NCI-H1417 (cell line): ENCODE measurements around the gene SNAP47.

Source experiments
- DNase-seq, 3 experiments: peaks; one replicate each; lab custom pipeline; 2025; lab: John Stamatoyannopoulos, UW

Gene SNAP47

DNA sequence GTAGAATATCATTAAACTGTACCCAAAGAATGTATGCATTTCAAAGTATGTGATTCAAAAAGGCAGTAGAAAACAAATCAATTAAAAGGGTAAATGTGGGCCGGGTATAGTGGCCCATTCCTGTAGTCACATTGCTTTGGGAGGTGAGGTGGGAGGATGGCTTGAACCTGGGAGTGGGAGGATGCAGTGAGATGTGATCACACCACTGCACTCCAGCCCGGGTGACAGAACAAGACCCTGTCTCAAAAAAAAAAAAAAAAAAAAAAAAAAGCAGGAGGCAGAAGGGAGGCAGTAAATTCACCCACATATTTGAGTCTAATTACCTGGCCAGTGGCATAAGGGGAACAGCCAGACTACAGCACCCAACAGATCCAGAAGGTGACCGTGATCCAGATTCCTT lies 62.4 kb downstream of the SNAP47 start:
- no peak for DNase-seq

DNA sequence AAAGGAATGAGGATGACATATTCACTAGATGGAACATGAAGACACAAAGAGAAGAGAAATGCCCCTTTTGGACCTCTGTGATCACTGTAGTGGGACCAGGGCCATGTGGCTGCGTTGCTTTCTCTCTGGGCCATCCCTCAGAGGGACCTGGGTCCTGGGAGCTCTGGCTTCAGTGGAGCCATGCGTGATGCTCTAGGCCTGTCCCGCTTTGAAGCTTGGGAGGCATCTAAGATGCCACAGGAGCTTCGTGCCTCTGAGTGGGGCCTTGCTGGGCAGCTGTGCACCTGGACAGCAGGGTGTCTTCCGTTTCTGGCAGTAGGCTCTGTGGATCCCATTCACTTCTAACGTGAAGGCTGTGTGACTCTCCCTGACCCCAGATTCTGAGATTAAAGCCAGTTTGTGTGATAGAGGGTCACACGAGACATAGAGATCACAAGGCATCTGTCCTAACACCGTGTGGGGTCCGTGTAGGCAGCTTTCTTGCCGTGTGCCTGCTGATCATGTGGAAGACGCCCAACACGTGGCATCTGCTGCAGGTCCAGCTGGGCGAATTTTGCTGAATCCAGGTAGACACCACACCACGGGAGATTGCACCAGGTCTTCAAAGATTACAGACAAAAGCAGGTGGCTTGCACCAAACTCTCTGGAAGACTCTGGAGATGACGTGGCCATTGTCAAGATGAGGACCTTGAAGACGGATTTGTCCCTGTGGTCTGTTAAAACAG lies 63.0 kb downstream of the SNAP47 start:
- no peak for DNase-seq

DNA sequence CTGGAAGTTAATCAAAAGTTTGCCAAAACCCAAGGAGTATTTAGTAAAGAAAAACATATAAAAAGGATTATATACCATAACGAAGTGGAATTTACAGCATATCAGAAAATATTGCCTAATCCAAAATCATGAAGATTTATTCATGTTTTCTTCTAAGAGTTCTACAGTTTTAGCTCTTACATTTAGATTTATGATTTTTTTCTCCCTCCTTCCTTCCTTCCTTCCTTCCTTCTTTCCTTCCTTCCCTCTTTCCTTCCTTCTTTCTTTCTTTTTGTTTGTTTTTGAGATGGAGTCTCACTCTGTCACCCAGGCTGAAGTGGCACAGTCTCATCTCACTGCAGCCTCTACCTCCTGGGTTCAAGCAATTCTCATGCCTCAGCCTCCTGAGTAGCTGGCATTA lies 64.5 kb downstream of the SNAP47 start:
- DNase-seq = no peak

DNA sequence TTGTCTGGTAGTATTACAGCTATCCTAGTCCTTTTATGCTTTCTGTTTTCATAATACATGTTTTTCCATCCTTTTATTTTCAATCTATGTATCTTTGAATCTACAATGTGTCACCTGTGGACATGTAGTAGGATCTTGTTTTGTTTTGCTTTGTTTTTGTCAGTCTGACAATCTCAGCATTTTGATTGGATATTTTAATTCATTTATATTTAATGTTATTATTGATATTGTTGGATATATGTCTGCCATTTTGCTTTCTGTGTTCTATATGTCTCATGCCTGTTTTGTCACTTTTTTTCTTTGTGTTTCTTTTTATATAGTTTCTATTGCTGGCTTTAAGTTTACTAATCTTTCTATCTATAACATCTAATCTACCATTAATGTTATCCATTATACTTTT lies 68.7 kb downstream of the SNAP47 start:
- DNase-seq = no peak

DNA sequence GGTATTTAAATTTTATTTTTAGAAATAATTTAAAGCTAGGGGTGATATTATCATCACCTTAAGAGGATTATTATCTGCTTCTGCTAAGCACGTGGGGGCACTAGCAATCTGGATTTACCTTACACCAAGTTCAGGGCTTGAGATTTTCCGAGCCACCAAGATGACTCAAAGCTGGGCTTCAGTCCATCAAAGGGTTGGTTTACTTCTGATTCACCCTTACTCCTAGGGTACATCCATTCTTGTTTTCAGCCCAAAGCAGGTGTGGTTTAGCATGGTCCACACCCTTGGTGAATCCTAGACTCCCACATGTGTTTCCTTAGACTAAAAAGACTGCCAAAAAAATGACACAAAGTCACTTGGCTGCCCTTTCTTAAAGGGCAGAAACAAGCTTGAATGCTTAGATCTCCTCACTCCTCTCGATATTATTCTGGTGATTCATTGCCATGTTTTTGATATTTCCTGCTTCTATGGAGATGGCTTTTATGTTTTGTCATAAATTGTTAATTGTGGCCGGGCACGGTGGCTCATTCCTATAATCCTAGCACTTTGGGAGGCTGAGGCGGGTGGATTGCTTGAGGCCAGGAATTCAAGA lies 70.5 kb downstream of the SNAP47 start:
- DNase-seq = no peak

DNA sequence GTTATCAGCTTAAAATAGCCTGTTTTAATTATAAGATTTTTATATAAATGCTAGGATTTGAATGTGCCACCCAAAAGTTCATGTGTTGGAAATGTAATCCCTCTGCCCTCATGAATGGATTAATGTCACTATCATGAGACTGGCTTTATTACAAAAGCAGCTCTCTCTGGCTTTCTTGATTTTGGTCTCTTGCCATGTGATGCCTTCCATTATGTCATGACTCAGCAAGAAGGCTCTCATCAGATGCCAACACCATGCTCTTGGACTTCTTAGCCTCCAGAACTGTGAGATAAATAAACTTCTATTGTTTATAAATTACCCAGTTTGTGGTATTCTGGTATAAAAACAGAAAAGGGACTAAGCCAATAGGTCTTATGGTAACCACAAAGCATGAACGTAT lies 73.3 kb downstream of the SNAP47 start:
- no peak for DNase-seq

DNA sequence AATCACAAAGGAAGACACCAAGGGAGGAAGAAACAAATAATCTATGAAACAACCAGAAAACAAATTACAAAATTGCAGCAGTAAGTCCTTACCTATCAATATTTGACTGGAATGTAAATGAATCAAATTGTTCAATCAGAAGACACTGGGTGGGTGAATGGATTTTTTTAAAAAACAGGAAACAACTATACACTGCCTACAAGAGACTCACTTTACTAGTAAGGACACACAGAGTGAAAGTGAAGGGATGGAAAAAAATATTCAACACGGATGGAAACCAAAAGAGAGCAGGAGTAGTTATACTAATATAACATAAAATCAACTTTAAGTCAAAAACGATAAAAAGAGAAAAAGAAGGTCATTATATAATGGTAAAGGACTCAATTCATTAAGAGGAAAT lies 73.8 kb downstream of the SNAP47 start:
- DNase-seq = no peak

DNA sequence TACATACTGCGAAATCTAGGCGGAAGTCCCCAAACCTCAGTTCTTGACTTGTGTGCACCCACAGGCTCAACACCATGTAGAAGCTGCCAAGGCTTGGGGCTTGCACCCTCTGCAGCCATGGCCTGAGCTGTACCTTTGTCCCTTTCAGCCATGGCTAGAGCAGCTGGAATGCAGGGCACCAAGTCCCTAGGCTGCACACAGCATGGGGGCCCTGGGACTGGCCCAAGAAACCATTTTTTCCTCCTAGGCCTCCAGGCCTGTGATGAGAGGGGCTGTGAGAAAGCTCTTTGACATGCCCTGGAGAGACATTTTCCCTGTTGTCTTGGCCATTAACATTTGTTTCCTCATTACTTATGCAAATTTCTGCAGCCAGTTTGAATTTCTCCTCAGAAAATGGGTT lies 78.7 kb downstream of the SNAP47 start:
- no peak for DNase-seq

DNA sequence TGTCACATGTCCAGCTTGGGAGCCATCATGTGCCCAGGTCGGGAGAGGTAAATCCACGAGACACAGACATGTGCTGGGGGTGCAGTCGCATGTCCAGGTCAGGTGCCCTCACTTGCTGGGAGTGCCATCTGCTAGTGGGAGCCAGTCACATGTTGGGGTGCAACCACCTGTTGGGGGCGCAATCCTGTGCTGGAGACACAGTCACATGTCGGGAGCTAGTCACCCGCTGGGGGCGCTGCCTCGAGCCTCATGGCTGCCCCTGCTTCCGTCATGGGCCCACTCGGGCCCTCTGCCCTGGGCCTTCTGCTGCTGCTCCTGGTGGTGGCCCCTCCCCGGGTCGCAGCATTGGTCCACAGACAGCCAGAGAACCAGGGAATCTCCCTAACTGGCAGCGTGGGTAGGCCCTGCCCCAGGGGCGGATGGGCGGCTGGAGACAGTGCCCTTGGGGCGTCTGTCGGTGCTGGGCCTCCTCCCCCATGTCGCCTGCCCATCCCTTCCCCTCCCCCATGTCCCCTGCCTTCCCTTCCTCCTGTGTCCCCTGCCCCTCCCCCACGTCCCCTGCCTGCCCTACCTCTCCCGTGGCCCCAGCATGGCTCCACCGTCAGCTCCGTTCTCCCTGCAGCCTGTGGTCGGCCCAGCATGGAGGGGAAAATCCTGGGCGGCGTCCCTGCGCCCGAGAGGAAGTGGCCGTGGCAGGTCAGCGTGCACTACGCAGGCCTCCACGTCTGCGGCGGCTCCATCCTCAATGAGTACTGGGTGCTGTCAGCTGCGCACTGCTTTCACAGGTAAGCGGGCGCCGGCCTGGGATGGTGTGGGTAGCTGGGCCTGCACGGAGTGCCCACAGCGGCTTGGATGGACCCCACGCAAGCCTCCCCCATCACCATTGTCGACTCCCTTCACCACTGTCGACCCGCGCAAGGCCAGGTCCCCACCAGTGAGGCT lies 80.5 kb downstream of the SNAP47 start, which contains the start of gene PRSS38:
Gene PRSS38, plus strand, starts transcription at position 208 of the 942 bp plus-strand sequence. Its CDS starts 42 bp downstream, at position 250.
- no peak for DNase-seq

DNA sequence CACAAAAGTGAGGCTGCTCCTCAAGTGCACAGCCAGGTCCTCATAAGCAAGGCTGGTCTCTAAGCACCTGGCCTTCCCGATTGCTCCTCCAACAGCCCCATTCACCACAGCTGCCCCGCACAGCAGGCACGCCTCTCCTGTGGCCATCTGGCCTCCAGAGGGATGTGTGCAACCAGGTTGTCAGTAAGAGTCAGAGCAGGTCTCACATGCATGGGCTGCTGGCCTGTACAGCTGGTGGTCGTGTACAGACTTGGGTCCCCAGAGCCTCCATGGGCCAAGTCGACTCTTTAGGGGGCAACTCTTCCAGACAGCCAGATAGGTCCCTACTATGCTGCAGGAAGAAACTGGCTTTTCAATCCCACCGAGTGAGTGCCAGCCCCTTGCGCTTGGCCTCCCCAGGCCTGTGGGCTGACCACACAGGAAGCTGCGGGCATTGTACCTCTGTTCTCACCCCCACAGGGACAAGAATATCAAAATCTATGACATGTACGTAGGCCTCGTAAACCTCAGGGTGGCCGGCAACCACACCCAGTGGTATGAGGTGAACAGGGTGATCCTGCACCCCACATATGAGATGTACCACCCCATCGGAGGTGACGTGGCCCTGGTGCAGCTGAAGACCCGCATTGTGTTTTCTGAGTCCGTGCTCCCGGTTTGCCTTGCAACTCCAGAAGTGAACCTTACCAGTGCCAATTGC lies 81.7 kb downstream of the SNAP47 start:
- no peak for DNase-seq

DNA sequence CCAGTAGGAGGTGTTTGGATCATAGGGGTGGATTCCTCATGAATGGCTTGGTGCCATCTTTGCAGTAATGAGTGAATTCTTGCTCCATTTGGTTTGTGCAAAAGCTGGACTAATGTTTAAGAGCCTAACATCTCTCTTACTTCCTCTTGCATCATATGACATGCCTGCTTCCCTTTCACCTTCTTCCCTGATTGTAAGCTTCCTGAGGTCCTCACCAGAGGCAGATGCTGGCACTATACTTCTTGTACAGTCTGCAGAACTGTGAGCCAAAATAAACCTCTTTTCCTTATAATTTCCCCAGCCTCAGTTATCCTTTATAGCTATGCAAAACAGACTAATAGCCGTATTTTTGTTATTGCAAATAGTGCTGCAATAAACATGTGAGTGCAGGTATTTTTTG lies 88.3 kb downstream of the SNAP47 start:
- DNase-seq = no peak

DNA sequence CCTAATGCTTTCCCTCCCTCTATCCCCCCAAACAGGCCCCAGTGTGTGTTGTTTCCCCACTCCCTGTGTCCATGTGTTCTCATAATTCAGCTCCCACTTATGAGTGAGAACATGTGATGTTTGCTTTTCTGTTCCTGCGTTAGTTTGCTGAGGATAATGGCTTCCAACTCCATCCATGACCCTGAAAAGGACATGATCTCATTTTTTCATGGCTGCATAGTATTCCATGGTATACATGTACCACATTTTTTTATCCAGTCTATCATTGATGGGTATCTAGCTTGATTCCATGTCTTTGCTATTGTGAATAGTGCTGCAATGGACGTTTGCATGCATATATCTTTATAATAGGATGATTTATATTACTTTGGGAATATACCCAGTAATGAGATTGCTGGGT lies 89.0 kb downstream of the SNAP47 start:
- no peak for DNase-seq

DNA sequence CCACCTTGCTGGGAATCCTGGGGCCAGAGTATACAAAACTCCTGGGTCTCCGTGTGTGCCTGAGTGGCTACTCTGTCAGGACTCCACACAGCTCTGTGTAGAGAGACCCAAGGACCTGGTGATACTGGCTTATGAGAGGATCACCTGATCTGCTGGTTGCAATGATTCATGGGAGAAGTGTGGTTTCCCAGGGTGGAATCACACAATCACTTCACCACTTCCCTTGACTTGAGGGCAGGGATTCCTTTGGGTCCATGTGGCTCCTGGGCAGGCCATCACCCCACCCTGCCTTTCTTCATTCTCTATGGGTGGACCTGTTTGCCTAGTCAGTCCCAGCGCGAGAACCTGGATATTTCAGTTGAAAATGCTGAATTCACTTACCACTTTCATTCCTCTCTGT lies 93.6 kb downstream of the SNAP47 start:
- no peak for DNase-seq
